Thymus (tissue), 11 donors: Measurements from ENCODE around the gene ZNRF2. TPM values are rescaled to one million over a fixed set of nuclear protein-coding genes. Genes with fewer than 3 reads are reported as not detected.

Source experiments
- DNase-seq, 9 donors: peaks; one replicate each; pipeline ENCODE4 v3.0.0-alpha.2; 2013; ENCODE audit warnings: low spot score in 9 of 9, low read depth in 6 of 9, missing footprints in 1 of 9
- H3K27ac ChIP-seq, 2 donors: one replicate each; pipeline ENCODE4 v1.5.1; 2013; ENCODE audit warnings: control low read depth in 1 of 2, low read depth in 1 of 2, low read length in 1 of 2, mild to moderate bottlenecking in 1 of 2, moderate library complexity in 1 of 2
- H3K27me3 ChIP-seq, 2 donors: one replicate each; pipeline ENCODE4 v1.5.1; 2013; ENCODE audit warnings: low read length in 1 of 2; ENCODE audit not compliant: control insufficient read depth in 2 of 2, insufficient read depth in 1 of 2
- H3K36me3 ChIP-seq, 2 donors: one replicate each; pipeline ENCODE4 v1.5.1; 2013; ENCODE audit warnings: low read length in 1 of 2, mild to moderate bottlenecking in 1 of 2, moderate library complexity in 1 of 2; ENCODE audit not compliant: control insufficient read depth in 2 of 2, insufficient read depth in 2 of 2
- H3K4me1 ChIP-seq, 2 donors: one replicate each; pipeline ENCODE4 v1.5.1; 2013; ENCODE audit warnings: low read length in 2 of 2; ENCODE audit not compliant: control insufficient read depth in 2 of 2, insufficient read depth in 2 of 2
- H3K4me3 ChIP-seq, 2 donors: one replicate each; pipeline ENCODE4 v1.5.1; 2013; ENCODE audit warnings: low read length in 2 of 2, control low read depth in 1 of 2, mild to moderate bottlenecking in 1 of 2
- H3K9me3 ChIP-seq, 2 donors: one replicate each; pipeline ENCODE4 v1.5.1; 2013; ENCODE audit warnings: low read length in 1 of 2, mild to moderate bottlenecking in 1 of 2; ENCODE audit not compliant: control insufficient read depth in 2 of 2, insufficient read depth in 1 of 2
- WGBS: extraction: QIAGEN DNeasy Blood & Tissue Kit; methylation state at CpG from one replicate; pipeline ENCODE4 v1.1.7; 2013; 5-methylcytosine and 5-hydroxymethylcytosine counted together
- polyA plus RNA-seq: library from polyadenylated mRNA; stranded (reverse); fragments of 200-250 nt; gene quantifications from one replicate; pipeline ENCODE4 v1.2.3, GENCODE V29; 2013
- total RNA-seq: library from RNA; stranded (reverse); fragments of 120-200 nt; gene quantifications from one replicate; pipeline ENCODE4 v1.2.4, GENCODE V29; 2013
- donor health status: healthy.

ZNRF2 gene
- total and polyA plus RNA-seq, 2 donors, result 10.5 to 12.8 TPM

GRCh38 chr7:30247541-30248401 is 36.6 kb upstream of the ZNRF2 start:
- DNase-seq, result no peak
- Histone ChIP-seq H3K36me3 (no peaks in the 10 kb centered on the region), H3K27ac (no peak overlapping the region), H3K4me3 (no peak overlapping the region), H3K27me3 (no peaks in the 10 kb centered on the region), H3K4me1 (no peaks in the 10 kb centered on the region), H3K9me3 (no peaks in the 10 kb centered on the region)
- WGBS, result 91% methylated on average over 6 of the region's 6 CpGs

GRCh38 chr7:30249316-30249715 is 35.1 kb upstream of the ZNRF2 start:
- H3K36me3 ChIP-seq, result no peaks in the 10 kb centered on the region
- no peaks in the 10 kb centered on the region for H3K27me3 ChIP-seq
- H3K9me3 ChIP-seq, result no peaks in the 10 kb centered on the region
- H3K27ac ChIP-seq, result no peak overlapping the region
- DNase-seq, result no peak
- no peak overlapping the region for H3K4me3 ChIP-seq
- 96% methylated on average over 2 of the region's 2 CpGs for WGBS
- H3K4me1 ChIP-seq, result no peaks in the 10 kb centered on the region

GRCh38 chr7:30249986-30250774 is 34.2 kb upstream of the ZNRF2 start:
- 66% methylated on average over 2 of the region's 2 CpGs for WGBS
- H3K9me3 ChIP-seq, result no peaks in the 10 kb centered on the region
- peak in 1 of 9 donors; percentile 9 for DNase-seq
- H3K27me3 ChIP-seq, result no peaks in the 10 kb centered on the region
- H3K4me1 ChIP-seq, result no peaks in the 10 kb centered on the region
- H3K36me3 ChIP-seq, result no peaks in the 10 kb centered on the region
- H3K27ac ChIP-seq, result no peak overlapping the region
- no peak overlapping the region for H3K4me3 ChIP-seq

GRCh38 chr7:30251708-30252329 is 32.6 kb upstream of the ZNRF2 start:
- no peak for DNase-seq
- Histone ChIP-seq H3K9me3 (no peaks in the 10 kb centered on the region), H3K4me3 (no peak overlapping the region), H3K4me1 (no peaks in the 10 kb centered on the region), H3K27ac (no peak overlapping the region), H3K27me3 (no peaks in the 10 kb centered on the region), H3K36me3 (no peaks in the 10 kb centered on the region)
- WGBS, result 96% methylated on average over 7 of the region's 7 CpGs

GRCh38 chr7:30252885-30253795 is 31.3 kb upstream of the ZNRF2 start:
- no peaks in the 10 kb centered on the region for H3K27me3 ChIP-seq
- H3K27ac ChIP-seq, result no peak overlapping the region
- 97% methylated on average over 7 of the region's 7 CpGs for WGBS
- H3K4me1 ChIP-seq, result no peaks in the 10 kb centered on the region
- H3K9me3 ChIP-seq, result no peaks in the 10 kb centered on the region
- no peaks in the 10 kb centered on the region for H3K36me3 ChIP-seq
- H3K4me3 ChIP-seq, result no peak overlapping the region
- DNase-seq, result no peak

- no peak for DNase-seq
- Histone ChIP-seq H3K9me3 (no peaks in the 10 kb centered on the region), H3K27me3 (no peaks in the 10 kb centered on the region), H3K4me1 (no peaks in the 10 kb centered on the region), H3K36me3 (no peaks in the 10 kb centered on the region), H3K4me3 (no peak overlapping the region), H3K27ac (no peak overlapping the region)
- 97% methylated on average over 3 of the region's 3 CpGs for WGBS
Measured at GRCh38 chr7:30253796-30254165, 30.6 kb upstream of the ZNRF2 start.

- WGBS, result 97% methylated on average over 5 of the region's 5 CpGs
Measured at GRCh38 chr7:30254248-30254647, 30.1 kb upstream of the ZNRF2 start.

GRCh38 chr7:30254717-30255063 is 29.7 kb upstream of the ZNRF2 start:
- Histone ChIP-seq H3K9me3 (no peaks in the 10 kb centered on the region), H3K27ac (no peak overlapping the region), H3K36me3 (no peaks in the 10 kb centered on the region), H3K4me3 (no peak overlapping the region), H3K4me1 (no peaks in the 10 kb centered on the region), H3K27me3 (no peaks in the 10 kb centered on the region)
- WGBS, result 83% methylated on average over 4 of the region's 4 CpGs
- no peak for DNase-seq

More at GRCh38 chr7:30254248-30254647, 30.1 kb upstream of the ZNRF2 start:
- Histone ChIP-seq H3K4me1 (no peaks in the 10 kb centered on the region), H3K4me3 (no peak overlapping the region), H3K36me3 (no peaks in the 10 kb centered on the region), H3K9me3 (no peaks in the 10 kb centered on the region), H3K27me3 (no peaks in the 10 kb centered on the region), H3K27ac (no peak overlapping the region)
- no peak for DNase-seq
